ENCODE data around the gene TRMT11.
A peak's percentile ranks its signal among the peaks of the same experiment; 100 is the strongest.

TRMT11 gene

GRCh38 chr6:126075335-126076071, 89.2 kb downstream of the TRMT11 start:
- no peaks in the 10 kb centered on the region for H3K9me3 ChIP-seq (ENCODE audit: control insufficient read depth, insufficient read depth, low read depth, low read length)
- H3K36me3 ChIP-seq (ENCODE audit: control insufficient read depth in 2 of 2, insufficient read depth in 1 of 2, low read length in 2 of 2) = no peaks in the 10 kb centered on the region
- no peak for TF ChIP-seq ZNF596 (tag by site-specific recombination; IDR thresholded peaks at IDR 0.05)
- no peak for TF ChIP-seq ZNF555 (tag by site-specific recombination; conservative IDR thresholded peaks at IDR 0.05)
- TF ChIP-seq ZNF433 (tag by site-specific recombination; IDR thresholded peaks at IDR 0.05; ENCODE audit: low read depth) = no peak
- ChIA-PET CTCF (interaction anchor here (0.6 kb wide), 1 partner anchor 41 kb away, joined by 5 read pairs; no protein-coding TSS in a partner anchor), POLR2A (no interaction called here)
- H3K4me1 ChIP-seq (ENCODE audit: control insufficient read depth, insufficient read depth, low read length) = no peaks in the 10 kb centered on the region
- H3K27ac ChIP-seq (ENCODE audit: extremely low read depth, low read depth, low read length) = no peak overlapping the region
- H3K4me3 ChIP-seq (ENCODE audit: low read depth, low read length) = no peak overlapping the region

- no peaks in the 10 kb centered on the region for H3K9me3 ChIP-seq (ENCODE audit: control insufficient read depth, insufficient read depth, low read depth, low read length)
- ChIA-PET POLR2A (no interaction called here), CTCF (interaction anchor here (1.0 kb wide), 1 partner anchor 82 kb away, joined by 3 read pairs; no protein-coding TSS in a partner anchor)
- H3K27ac ChIP-seq (ENCODE audit: extremely low read depth, low read depth, low read length) = no peak overlapping the region
- no peak overlapping the region for H3K4me3 ChIP-seq (ENCODE audit: low read depth, low read length)
- H3K4me1 ChIP-seq (ENCODE audit: control insufficient read depth, insufficient read depth, low read length) = no peaks in the 10 kb centered on the region
- TF ChIP-seq ZFP37 (tag by site-specific recombination; IDR thresholded peaks at IDR 0.05) = no peak
- no peak for TF ChIP-seq ZNF211 (tag by site-specific recombination; IDR thresholded peaks at IDR 0.05; ENCODE audit: low read depth)
- no peak for TF ChIP-seq ZNF621 (tag by site-specific recombination; IDR thresholded peaks at IDR 0.05)
- no peak for TF ChIP-seq OVOL3 (tag by site-specific recombination; IDR thresholded peaks at IDR 0.05)
- no peak for TF ChIP-seq ZNF548 (tag by site-specific recombination; IDR thresholded peaks at IDR 0.05)
- no peak for TF ChIP-seq BCL11B (tag by site-specific recombination; IDR thresholded peaks at IDR 0.05; ENCODE audit: low read depth)
- no peak for TF ChIP-seq OSR2 (tag by site-specific recombination; IDR thresholded peaks at IDR 0.05)
- TF ChIP-seq ZIC2 (tag by site-specific recombination; IDR thresholded peaks at IDR 0.05) = no peak
- no peaks in the 10 kb centered on the region for H3K36me3 ChIP-seq (ENCODE audit: control insufficient read depth in 2 of 2, insufficient read depth in 1 of 2, low read length in 2 of 2)
Measured at GRCh38 chr6:126076992-126077664, 90.8 kb downstream of the TRMT11 start.

GRCh38 chr6:126077810-126078776, 91.8 kb downstream of the TRMT11 start:
- Histone ChIP-seq H3K36me3 (ENCODE audit: control insufficient read depth in 2 of 2, insufficient read depth in 1 of 2, low read length in 2 of 2) (no peaks in the 10 kb centered on the region), H3K4me3 (ENCODE audit: low read depth, low read length) (no peak overlapping the region), H3K27ac (ENCODE audit: extremely low read depth, low read depth, low read length) (no peak overlapping the region), H3K9me3 (ENCODE audit: control insufficient read depth, insufficient read depth, low read depth, low read length) (no peaks in the 10 kb centered on the region), H3K4me1 (ENCODE audit: control insufficient read depth, insufficient read depth, low read length) (no peaks in the 10 kb centered on the region)
- no peak for TF ChIP-seq ZNF623 (tag by site-specific recombination; IDR thresholded peaks at IDR 0.05)
- TF ChIP-seq ZNF48 (tag by site-specific recombination; IDR thresholded peaks at IDR 0.05) = no peak
- no peak for TF ChIP-seq ZBTB21 (tag by site-specific recombination; IDR thresholded peaks at IDR 0.05)
- POLR2A ChIA-PET = no interaction called here
- CTCF ChIA-PET = no interaction called here

- no peak overlapping the region for H3K4me3 ChIP-seq (ENCODE audit: low read depth, low read length)
- no peak overlapping the region for H3K27ac ChIP-seq (ENCODE audit: extremely low read depth, low read depth, low read length)
- no peaks in the 10 kb centered on the region for H3K36me3 ChIP-seq (ENCODE audit: control insufficient read depth in 2 of 2, insufficient read depth in 1 of 2, low read length in 2 of 2)
- ChIA-PET CTCF (interaction anchor here (0.6 kb wide), 1 partner anchor 84 kb away, joined by 3 read pairs; no protein-coding TSS in a partner anchor), POLR2A (no interaction called here)
- no peak for TF ChIP-seq ZNF660 (tag by site-specific recombination; IDR thresholded peaks at IDR 0.05)
- no peak for TF ChIP-seq ZNF341 (tag by site-specific recombination; IDR thresholded peaks at IDR 0.05; ENCODE audit: low read depth)
- no peak for TF ChIP-seq MYNN (tag by site-specific recombination; IDR thresholded peaks at IDR 0.05; ENCODE audit: borderline replicate concordance)
- peak; percentile 37; the same call in 1 of the 2 replicates for TF ChIP-seq ZNF146 (tag by site-specific recombination; IDR thresholded peaks at IDR 0.05)
- H3K4me1 ChIP-seq (ENCODE audit: control insufficient read depth, insufficient read depth, low read length) = no peaks in the 10 kb centered on the region
- no peaks in the 10 kb centered on the region for H3K9me3 ChIP-seq (ENCODE audit: control insufficient read depth, insufficient read depth, low read depth, low read length)
Measured at GRCh38 chr6:126083875-126084274, 97.5 kb downstream of the TRMT11 start.
